Endothelial cell of umbilical vein (primary cell): ENCODE results near the gene RPL38. TPM values are rescaled to one million over a fixed set of nuclear protein-coding genes. Genes with fewer than 3 reads are reported as not detected.

ENCODE experiments used
- BruUV-seq: library from RNA; stranded (reverse); fragments of 400-500 nt; replicated peaks from 2 replicates; lab custom pipeline; 2021; lab: Mats Ljungman, UMichigan
- CTCF ChIA-PET: fragments of 300-600, 350-600 bp; sonication (Branson Sonifier 250); formaldehyde crosslinking; loops from one replicate; lab custom pipeline; 2021; ENCODE audit warnings: antibody characterized with exemption, inconsistent platforms; lab: Charles Lee
- POLR2A ChIA-PET: fragments of 300-600, 350-600 bp; sonication (Branson Sonifier 250); formaldehyde crosslinking; loops from one replicate; lab custom pipeline; 2021; ENCODE audit warnings: antibody characterized with exemption, inconsistent platforms; lab: Charles Lee
- DNase-seq: peaks from one replicate; pipeline ENCODE4 v3.0.0-alpha.2; 2011; ENCODE audit warnings: low read depth, low spot score
- FAIRE-seq: peaks from 2 replicates; lab custom pipeline; 2011; peaks lifted over from hg19 to GRCh38; lab: Jason Lieb, UNC
- H2AFZ ChIP-seq: 2 replicates; pipeline ENCODE4 v1.6.0; 2012; ENCODE audit warnings: low read depth, low read length, control low read depth, inconsistent platforms
- H3K27ac ChIP-seq: 2 replicates; pipeline ENCODE4 v1.5.1; 2011; ENCODE audit warnings: low read depth, mild to moderate bottlenecking, control low read depth, low read length, moderate library complexity; ENCODE audit not compliant: insufficient read depth
- H3K27me3 ChIP-seq, 2 experiments: 2 replicates each; pipeline versions ENCODE4 v1.6.0 to v1.6.1; 2011; ENCODE audit warnings: low read length in 2 of 2, mixed read lengths in 1 of 2; ENCODE audit not compliant: control insufficient read depth in 2 of 2, insufficient read depth in 2 of 2
- H3K36me3 ChIP-seq, 2 experiments: 2 replicates in 1 of 2; 3 replicates in 1 of 2; pipeline ENCODE4 v1.5.1; 2011; ENCODE audit warnings: low read length in 2 of 2, mild to moderate bottlenecking in 1 of 2, moderate library complexity in 1 of 2; ENCODE audit not compliant: control insufficient read depth in 2 of 2, insufficient read depth in 2 of 2; ENCODE audit errors: extremely low read depth in 1 of 2
- H3K4me1 ChIP-seq: 3 replicates; pipeline ENCODE4 v1.5.1; 2011; ENCODE audit warnings: mild to moderate bottlenecking, low read length; ENCODE audit not compliant: control insufficient read depth, insufficient read depth; ENCODE audit errors: extremely low read depth
- H3K4me2 ChIP-seq: 2 replicates; pipeline ENCODE4 v1.6.1; 2011; ENCODE audit warnings: low read length, control low read depth, mixed read lengths; ENCODE audit not compliant: insufficient read depth
- H3K4me3 ChIP-seq, 3 experiments: fragments of 200-600 bp in 1 of 3; sonication (generic), shearing (Covaris generic) in 1 of 3; replicated peaks in 1 of 3; 2 replicates each; pipeline ENCODE4 v1.5.1; 2011 to 2016; ENCODE audit warnings: control low read depth in 3 of 3, low read length in 3 of 3, mild to moderate bottlenecking in 2 of 3, inconsistent platforms in 1 of 3, low read depth in 1 of 3, moderate library complexity in 1 of 3; ENCODE audit not compliant: insufficient read depth in 1 of 3
- H3K79me2 ChIP-seq: 2 replicates; pipeline ENCODE4 v1.6.0; 2012; ENCODE audit warnings: low read length, inconsistent platforms; ENCODE audit not compliant: control insufficient read depth, insufficient read depth
- H3K9ac ChIP-seq: replicated peaks from 2 replicates; pipeline ENCODE3; 2011; ENCODE audit warnings: low read length, control low read depth; ENCODE audit not compliant: insufficient read depth; ENCODE audit errors: extremely low read depth
- H3K9me1 ChIP-seq: replicated peaks from 3 replicates; pipeline ENCODE4 v1.6.0; 2011; ENCODE audit warnings: mild to moderate bottlenecking, low read length; ENCODE audit not compliant: control insufficient read depth, insufficient read depth; ENCODE audit errors: extremely low read depth
- H3K9me3 ChIP-seq: replicated peaks from 2 replicates; pipeline ENCODE4 v1.5.1; 2012; ENCODE audit warnings: low read length, inconsistent platforms; ENCODE audit not compliant: control insufficient read depth, insufficient read depth
- H4K20me1 ChIP-seq: replicated peaks from 2 replicates; pipeline ENCODE3; 2011; ENCODE audit warnings: mild to moderate bottlenecking, low read length; ENCODE audit not compliant: control insufficient read depth, insufficient read depth; ENCODE audit errors: extremely low read depth
- CTCF ChIP-seq, 2 donors: IDR thresholded peaks; 1 replicate in 1 of 2; 2 replicates in 1 of 2; pipeline ENCODE4 v1.5.1; 2011; ENCODE audit warnings: low read length in 2 of 2, mild to moderate bottlenecking in 2 of 2, moderate library complexity in 2 of 2, control low read depth in 1 of 2, inconsistent platforms in 1 of 2, low read depth in 1 of 2; ENCODE audit not compliant: insufficient read depth in 1 of 2; ENCODE audit errors: extremely low read depth in 1 of 2
- EZH2 ChIP-seq: IDR thresholded peaks from 2 replicates; pipeline ENCODE4 v1.6.1; 2012; ENCODE audit warnings: borderline replicate concordance, low read depth, mild to moderate bottlenecking, moderate library complexity, low read length, inconsistent platforms; ENCODE audit not compliant: severe bottlenecking
- FOS ChIP-seq: IDR thresholded peaks from 2 replicates; pipeline ENCODE4 v1.6.1; 2011; ENCODE audit warnings: mild to moderate bottlenecking, low read length, moderate library complexity, borderline replicate concordance; ENCODE audit not compliant: insufficient read depth
- GATA2 ChIP-seq: IDR thresholded peaks from 2 replicates; pipeline ENCODE4 v1.7.0; 2011; ENCODE audit warnings: low read depth, mild to moderate bottlenecking, moderate library complexity, mixed read lengths, low read length; ENCODE audit not compliant: insufficient read length, insufficient read depth
- JUN ChIP-seq: IDR thresholded peaks from 2 replicates; pipeline ENCODE4 v1.6.1; 2011; ENCODE audit warnings: borderline replicate concordance, low read depth; ENCODE audit not compliant: insufficient read length, insufficient read depth
- MYC ChIP-seq: IDR thresholded peaks from one replicate; pipeline ENCODE4 v1.6.1; 2011; ENCODE audit warnings: mild to moderate bottlenecking, low read depth, low read length
- POLR2A ChIP-seq: IDR thresholded peaks from 2 replicates; pipeline ENCODE4 v1.6.1; 2012; ENCODE audit warnings: low read depth, mild to moderate bottlenecking, control low read depth, low read length
- POLR2AphosphoS5 ChIP-seq: IDR thresholded peaks from 2 replicates; pipeline ENCODE4 v1.6.1; 2012; ENCODE audit warnings: low read depth, mild to moderate bottlenecking, control low read depth, low read length, moderate library complexity; ENCODE audit not compliant: insufficient read depth
- dilution Hi-C: fragments of 300-500 bp; cut with MboI; formaldehyde crosslinking; loops from one replicate; pipeline ENCODE4 v1.15.0; 2019; ENCODE audit warnings: low sequenced_read_pairs; ENCODE audit not compliant: extremely low pct_ligation_motif_present
- intact Hi-C: fragments of 100-400 bp; cut with micrococcal nuclease; formaldehyde crosslinking; loops from one replicate; pipeline ENCODE4 v1.10.0; 2022
- polyA plus RNA-seq, 4 experiments: library from polyadenylated mRNA; depleted of rRNA in 3 of 4; stranded (reverse) in 3 of 4; unstranded in 1 of 4; fragments of >200 nt; gene quantifications; 2 replicates each; pipeline versions ENCODE4 v1.2.1 to v1.2.3, GENCODE V29; 2011 to 2012; ENCODE audit warnings: missing spikeins in 1 of 4
- total RNA-seq: library from RNA; stranded (reverse); gene quantifications from 2 replicates; pipeline ENCODE4 v1.2.3, GENCODE V29; 2021
- TF ChIP-seq, protein P1 (sequence below): IDR thresholded peaks from 2 replicates; pipeline ENCODE4 v1.6.1; 2011; ENCODE audit not compliant: insufficient read depth, insufficient read length

The RPL38 gene
- total and polyA plus RNA-seq, 2 donors (not counting 3 experiments of a cell fraction or from before 2014, with no cell fraction given), result 256 to 1,006 TPM

DNA sequence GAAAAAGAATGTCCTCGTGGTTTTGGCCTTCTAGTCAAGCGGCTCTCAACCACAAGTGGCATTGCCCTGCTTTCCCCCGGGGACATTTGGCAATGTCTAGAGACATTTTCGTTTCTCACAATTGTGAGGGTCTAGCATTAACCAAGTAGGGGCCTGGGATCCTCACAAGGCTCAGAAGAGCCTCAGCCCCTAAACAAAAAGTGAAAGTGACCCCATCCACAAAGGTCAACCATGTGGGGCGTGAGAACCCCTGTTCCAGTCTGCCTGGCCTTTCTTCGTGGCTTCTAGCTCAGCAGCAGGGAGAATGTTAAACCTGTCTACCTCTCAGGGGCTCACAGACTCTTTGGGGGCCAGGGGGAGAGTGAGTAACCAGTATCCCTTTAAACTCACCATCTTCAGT, 4.8 kb upstream of the RPL38 start:
- intact Hi-C loops (loop anchor here (1.0 kb wide), 1 partner anchor 769 kb away; no protein-coding TSS in a partner anchor), dilution Hi-C loops (no loop called here)
- Histone ChIP-seq H4K20me1 (no peaks in the 10 kb centered on the region), H3K27me3 (peaks cover 8 to 14% of the 10 kb centered on the region in 2 experiments), H3K36me3 (no peaks in the 10 kb centered on the region), H3K9me3 (no peaks in the 10 kb centered on the region), H3K4me3 (no peak overlapping the region), H3K79me2 (peaks cover 2% of the 10 kb centered on the region), H3K4me1 (no peaks in the 10 kb centered on the region), H3K4me2 (no peak overlapping the region), H3K9ac (no peak overlapping the region), H3K9me1 (no peaks in the 10 kb centered on the region), H3K27ac (no peak overlapping the region), H2AFZ (no peak overlapping the region)
- FAIRE-seq (no peak), DNase-seq (no peak)
- ChIA-PET CTCF (interaction anchor here (1.4 to 4.1 kb wide), 4 partner anchors 8 to 1642 kb away, joined by 5 to 35 read pairs (median 34); partner anchors contain the start of gene TTYH2), POLR2A (no interaction called here)
- TF ChIP-seq CTCF (IDR thresholded peaks at IDR 0.05; ENCODE audit: extremely low read depth in 1 of 2, insufficient read depth in 1 of 2, low read depth in 1 of 2, low read length in 2 of 2) (no peak), GATA2 (no peak), MYC (no peak), FOS (no peak), EZH2 (no peak), JUN (no peak), POLR2A (no peak), POLR2AphosphoS5 (no peak)
- TF ChIP-seq, protein P1, sequence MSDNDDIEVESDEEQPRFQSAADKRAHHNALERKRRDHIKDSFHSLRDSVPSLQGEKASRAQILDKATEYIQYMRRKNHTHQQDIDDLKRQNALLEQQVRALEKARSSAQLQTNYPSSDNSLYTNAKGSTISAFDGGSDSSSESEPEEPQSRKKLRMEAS, result no peak
- no TSS peak for BruUV-seq
